T-helper 17 cell (primary cell): ENCODE data around the gene CDK18. TPM values are rescaled to one million over a fixed set of nuclear protein-coding genes. Genes with fewer than 3 reads are reported as not detected.
"Not testable (repeated sequence)": the region's sequence is repeated elsewhere in the genome, so short reads cannot be mapped to it uniquely, and the experiment has no call there.

Experiments used
- ATAC-seq: fragments of 150-1000 bp; cut with Tn5 transposase; 2 replicates; pipeline ENCODE4 v1.10.0; 2021; ENCODE audit warnings: mild to moderate bottlenecking, moderate library complexity
- DNase-seq, 3 donors: peaks; one replicate each; pipeline versions ENCODE4 v3.0.0 to v3.0.0-alpha.2; 2020 to 2021
- H3K9me3 ChIP-seq: one replicate; pipeline ENCODE4 v1.7.0; 2013; ENCODE audit warnings: low read length, mild to moderate bottlenecking; ENCODE audit not compliant: control insufficient read depth, poor library complexity, severe bottlenecking
- H3K27ac Mint-ChIP-seq: one replicate; pipeline ENCODE4 v1.8.0; 2022; ENCODE audit warnings: mild to moderate bottlenecking, moderate library complexity, mixed read lengths
- H3K27me3 Mint-ChIP-seq: one replicate; pipeline ENCODE4 v1.8.0; 2022; ENCODE audit warnings: mixed read lengths
- H3K36me3 Mint-ChIP-seq: one replicate; pipeline ENCODE4 v1.8.0; 2022; ENCODE audit warnings: low read depth, mixed read lengths
- H3K4me1 Mint-ChIP-seq: one replicate; pipeline ENCODE4 v1.8.0; 2022; ENCODE audit warnings: mild to moderate bottlenecking, mixed read lengths
- H3K4me3 Mint-ChIP-seq: one replicate; pipeline ENCODE4 v1.8.0; 2022; ENCODE audit warnings: mild to moderate bottlenecking, moderate library complexity, mixed read lengths
- total RNA-seq, 4 donors: library from RNA in 2 of 4; stranded (reverse) in 2 of 4; gene quantifications; one replicate each; pipeline ENCODE4 v1.2.3 and lab custom pipeline; 2022 to 2026

Gene CDK18
- total RNA-seq, 2 donors from 2014 or later: 0.94 to 1.7 TPM

DNA sequence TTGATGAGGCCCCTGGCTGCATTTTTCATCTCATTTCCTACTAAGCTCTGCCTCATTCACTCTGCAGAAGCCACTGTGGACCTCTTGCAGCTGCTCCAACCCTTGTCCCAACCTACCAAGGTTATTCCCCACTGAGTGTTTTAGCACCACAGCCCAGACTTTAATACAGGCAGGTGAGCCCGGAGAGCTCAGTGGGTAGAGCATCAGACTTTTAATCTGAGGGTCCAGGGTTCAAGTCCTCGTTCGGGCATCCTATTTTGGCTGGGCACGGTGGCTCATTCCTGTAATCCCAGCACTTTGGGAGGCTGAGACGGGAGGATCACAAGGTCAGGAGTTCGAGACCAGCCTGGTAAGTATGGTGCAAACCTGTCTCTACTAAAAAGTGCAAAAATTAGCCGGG lies 30.5 kb upstream of the CDK18 start:
- Mint-ChIP-seq H3K27me3 (peaks cover 38% of the 10 kb centered on the region), H3K4me1 (no peaks in the 10 kb centered on the region), H3K4me3 (no peak overlapping the region), H3K36me3 (peaks cover 4% of the 10 kb centered on the region), H3K27ac (no peak overlapping the region)
- no peak for DNase-seq
- peaks cover 4% of the 10 kb centered on the region for H3K9me3 ChIP-seq
- ATAC-seq: no peak

DNA sequence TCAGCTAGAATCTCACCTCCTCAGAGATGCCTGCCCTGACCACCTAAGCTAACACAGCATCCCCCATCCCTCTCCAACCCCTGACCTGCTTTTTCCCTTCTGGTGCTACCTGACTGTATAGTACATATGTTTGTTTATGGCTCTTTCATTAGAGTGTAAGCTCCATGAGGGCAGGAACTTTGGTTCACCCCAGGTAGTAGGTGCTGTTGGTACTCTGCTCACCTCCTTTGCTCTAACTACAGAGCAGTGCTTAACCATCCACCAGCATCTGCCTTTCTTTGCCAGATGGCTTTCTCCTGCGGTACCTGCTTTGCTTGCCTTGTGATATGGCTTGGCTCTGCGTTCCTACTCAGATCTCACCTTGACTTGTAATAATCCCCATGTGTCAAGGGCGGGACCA lies 29.9 kb upstream of the CDK18 start:
- Mint-ChIP-seq H3K4me1 (peaks cover under 1% of the 10 kb centered on the region), H3K27me3 (peaks cover 34% of the 10 kb centered on the region), H3K36me3 (peaks cover 5% of the 10 kb centered on the region), H3K27ac (no peak overlapping the region), H3K4me3 (no peak overlapping the region)
- H3K9me3 ChIP-seq: peaks cover 4% of the 10 kb centered on the region
- ATAC-seq (no peak), DNase-seq (no peak)

DNA sequence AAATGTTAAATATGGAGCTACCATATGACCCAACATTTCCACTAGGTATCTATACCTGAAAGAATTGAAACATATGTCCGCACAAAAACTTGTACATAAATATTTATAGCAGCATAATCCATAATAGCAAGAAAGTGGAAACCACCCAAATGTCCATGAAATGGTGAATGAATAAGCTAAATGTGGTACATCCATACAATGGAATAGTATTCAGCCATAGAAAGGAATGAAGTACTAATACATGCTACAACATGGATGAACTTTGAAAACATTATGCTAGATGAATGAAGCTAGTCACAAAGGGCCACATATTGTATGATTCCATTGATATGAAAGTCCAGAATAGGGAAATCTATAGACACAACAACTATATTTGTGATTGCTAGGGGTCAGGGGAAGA lies 28.6 kb upstream of the CDK18 start:
- H3K9me3 ChIP-seq: peaks cover 4% of the 10 kb centered on the region
- peaks cover 7% of the 10 kb centered on the region for H3K36me3 Mint-ChIP-seq
- H3K4me3 Mint-ChIP-seq: no peak overlapping the region
- H3K27ac Mint-ChIP-seq: no peak overlapping the region
- peaks cover 9% of the 10 kb centered on the region for H3K4me1 Mint-ChIP-seq
- DNase-seq (no peak), ATAC-seq (no peak)
- H3K27me3 Mint-ChIP-seq: peaks cover 46% of the 10 kb centered on the region

DNA sequence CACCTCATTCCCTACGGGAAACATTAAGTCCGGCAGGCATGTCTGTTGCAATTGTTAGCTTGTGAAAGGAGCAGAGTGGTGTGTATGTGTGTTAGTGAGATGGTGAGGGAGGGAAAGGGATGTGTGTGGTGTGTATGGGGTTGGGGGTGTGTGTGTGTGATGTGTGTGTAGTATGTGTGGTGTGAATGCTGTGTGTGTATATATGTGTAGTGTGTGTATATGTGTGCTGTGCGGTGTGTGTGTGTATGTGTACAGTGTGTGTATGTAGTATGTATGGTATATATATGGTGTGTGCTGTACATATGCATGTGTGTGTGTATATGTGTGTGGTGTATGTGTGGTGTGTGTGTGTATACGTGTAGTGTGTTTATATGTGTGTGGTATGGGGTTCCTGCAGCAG lies 27.8 kb upstream of the CDK18 start:
- H3K9me3 ChIP-seq: peaks cover 4% of the 10 kb centered on the region
- peaks cover 14% of the 10 kb centered on the region for H3K4me1 Mint-ChIP-seq
- peaks cover 7% of the 10 kb centered on the region for H3K36me3 Mint-ChIP-seq
- no peak overlapping the region for H3K4me3 Mint-ChIP-seq
- no peak overlapping the region for H3K27ac Mint-ChIP-seq
- ATAC-seq (no peak), DNase-seq (no peak)
- H3K27me3 Mint-ChIP-seq: peaks cover 47% of the 10 kb centered on the region

DNA sequence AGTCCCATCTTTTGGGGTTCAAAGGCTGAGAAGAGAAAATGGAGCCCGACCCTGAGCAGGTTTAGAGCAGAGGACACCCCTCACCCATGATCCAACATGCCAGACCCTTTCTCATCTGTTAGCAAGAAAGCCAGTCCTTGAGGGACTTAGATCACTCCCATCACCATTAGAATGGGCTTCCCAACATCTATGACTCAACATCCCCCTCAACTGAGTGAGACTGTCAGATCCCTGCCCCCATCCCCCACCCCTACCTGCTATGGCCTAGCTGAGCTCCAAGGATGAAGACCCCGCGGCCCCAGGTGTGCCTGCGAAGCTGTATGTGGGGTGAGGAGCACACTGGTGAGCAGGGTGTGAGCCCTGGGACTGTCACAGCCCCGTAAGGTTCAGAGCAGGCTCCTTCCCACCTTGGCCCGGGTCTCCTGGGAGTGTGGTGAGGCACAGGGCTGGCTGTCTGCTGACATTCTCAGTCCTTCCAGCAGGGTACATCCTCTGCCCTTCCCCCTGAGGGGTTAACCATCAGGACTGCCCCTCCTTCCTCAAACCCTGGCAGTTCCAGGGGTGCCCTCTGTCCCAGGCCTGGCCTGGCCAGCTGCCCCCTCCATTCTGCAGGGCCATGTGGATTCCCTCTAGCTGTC lies 27.2 kb upstream of the CDK18 start:
- DNase-seq (no peak), ATAC-seq (no peak)
- Mint-ChIP-seq H3K27me3 (peaks cover 50% of the 10 kb centered on the region), H3K36me3 (peaks cover 7% of the 10 kb centered on the region), H3K4me3 (no peak overlapping the region), H3K27ac (no peak overlapping the region), H3K4me1 (peaks cover 14% of the 10 kb centered on the region)
- H3K9me3 ChIP-seq: peaks cover 4% of the 10 kb centered on the region

DNA sequence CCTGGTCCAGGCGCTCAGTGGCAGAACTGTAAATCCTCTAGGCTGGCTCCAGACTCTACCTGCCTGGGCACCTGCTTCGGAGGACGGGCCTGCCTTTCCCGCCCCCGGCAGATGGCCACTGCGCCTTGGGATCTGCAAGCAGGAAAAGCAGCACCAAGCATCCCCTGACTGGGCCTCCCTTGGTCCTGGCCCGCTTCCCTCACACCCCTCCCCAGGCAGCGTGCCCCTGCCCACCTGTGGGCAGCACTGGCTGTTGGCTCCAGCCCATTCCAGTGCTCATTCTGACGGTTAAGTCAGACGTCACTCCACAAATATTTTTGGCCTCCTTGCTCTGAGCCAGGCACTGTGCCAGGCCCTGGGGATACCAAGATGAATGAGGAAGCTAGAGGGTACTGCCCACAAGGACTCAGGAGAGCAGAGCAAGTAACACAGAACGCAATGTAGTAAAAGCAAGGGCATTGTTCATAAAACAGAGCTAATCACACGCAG lies 26.7 kb upstream of the CDK18 start:
- no peak for DNase-seq
- Mint-ChIP-seq H3K27me3 (peaks cover 54% of the 10 kb centered on the region), H3K27ac (no peak overlapping the region), H3K4me3 (no peak overlapping the region), H3K36me3 (peaks cover 7% of the 10 kb centered on the region), H3K4me1 (peaks cover 15% of the 10 kb centered on the region)
- H3K9me3 ChIP-seq: peaks cover 4% of the 10 kb centered on the region
- no peak for ATAC-seq

DNA sequence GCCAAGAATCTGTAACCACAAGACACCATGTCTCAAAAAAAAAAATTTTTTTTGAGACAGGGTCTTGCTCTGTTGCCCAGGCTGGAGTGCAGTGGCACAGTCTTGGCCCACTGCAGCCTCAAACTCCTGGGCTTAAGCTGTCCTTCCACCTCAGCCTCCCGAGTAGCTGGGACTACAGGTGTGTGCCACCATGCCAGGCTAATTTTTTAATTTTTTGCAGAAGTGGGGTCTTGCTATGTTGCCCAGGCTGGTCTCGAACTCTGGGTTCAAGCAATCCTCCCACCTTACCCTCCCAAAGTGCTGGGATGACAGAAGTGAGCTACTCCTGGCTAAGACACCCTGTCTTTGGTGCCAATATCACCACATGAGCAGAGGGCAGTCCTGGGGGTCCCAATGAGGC lies 25.5 kb upstream of the CDK18 start:
- not testable (repeated sequence) for ATAC-seq, H3K27ac Mint-ChIP-seq, H3K4me3 Mint-ChIP-seq, DNase-seq, H3K9me3 ChIP-seq
- H3K36me3 Mint-ChIP-seq: peaks cover 11% of the 10 kb centered on the region
- peaks cover 57% of the 10 kb centered on the region for H3K27me3 Mint-ChIP-seq
- peaks cover 21% of the 10 kb centered on the region for H3K4me1 Mint-ChIP-seq

DNA sequence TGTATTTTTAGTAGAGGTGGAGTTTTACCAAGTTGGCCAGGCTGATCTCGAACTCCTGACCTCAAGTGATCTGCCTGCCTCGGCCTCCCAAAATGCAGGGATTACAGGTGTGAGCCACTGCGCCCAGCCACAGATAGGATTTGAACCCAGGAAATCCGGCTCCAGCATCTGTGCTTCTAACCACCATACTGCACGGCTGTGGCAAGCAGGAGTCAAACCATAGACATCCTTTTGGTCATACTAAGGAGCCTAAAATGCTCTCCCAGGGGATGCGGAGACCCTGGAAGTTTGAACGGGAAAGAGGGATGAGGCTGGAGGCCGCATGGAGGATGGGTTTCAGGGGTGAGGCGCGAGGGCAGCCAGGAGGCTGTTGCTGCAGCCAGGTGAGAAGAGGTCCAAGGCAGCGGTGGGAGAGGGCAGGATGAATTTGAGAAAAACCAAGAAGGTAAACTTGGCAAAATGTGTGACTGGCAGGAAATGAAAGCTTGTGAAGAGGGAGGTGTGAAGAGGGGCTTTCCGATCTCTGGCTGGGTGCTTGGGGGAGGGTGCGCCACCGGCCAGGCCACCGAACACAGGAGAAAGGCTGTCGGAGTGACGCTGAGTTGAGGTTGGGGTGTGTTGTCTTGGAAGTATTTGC lies 24.0 kb upstream of the CDK18 start:
- no peaks in the 10 kb centered on the region for H3K9me3 ChIP-seq
- Mint-ChIP-seq H3K27me3 (peaks cover 63% of the 10 kb centered on the region), H3K36me3 (peaks cover 13% of the 10 kb centered on the region), H3K4me3 (peak overlapping the region; percentile 31), H3K4me1 (peaks cover 24% of the 10 kb centered on the region), H3K27ac (peak overlapping the region; percentile 68)
- DNase-seq (peak in 1 of 3 donors; percentile 26), ATAC-seq (peak; percentile 86)

DNA sequence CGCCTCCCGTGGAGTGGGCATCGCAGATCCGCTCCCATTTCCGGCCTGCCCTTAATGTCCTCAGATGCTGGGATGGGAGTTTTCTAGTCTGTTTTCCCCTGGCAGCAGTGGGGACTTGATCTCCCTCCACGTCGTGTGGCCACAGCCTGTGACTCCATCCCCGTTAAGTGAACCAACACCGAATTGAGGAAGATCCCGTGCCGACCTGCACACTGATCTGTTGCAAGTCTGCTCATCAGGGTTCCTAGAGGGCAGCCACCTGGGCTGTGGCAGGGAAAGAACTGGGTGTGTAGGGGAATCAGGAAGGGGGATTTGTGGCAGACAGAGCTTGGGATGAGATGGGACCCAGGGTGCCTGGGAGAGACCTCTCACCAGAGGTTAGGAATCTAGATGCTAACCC lies 23.3 kb upstream of the CDK18 start:
- ATAC-seq: no peak
- H3K4me3 Mint-ChIP-seq: peak overlapping the region; percentile 68
- no peaks in the 10 kb centered on the region for H3K9me3 ChIP-seq
- peaks cover 13% of the 10 kb centered on the region for H3K36me3 Mint-ChIP-seq
- peaks cover 26% of the 10 kb centered on the region for H3K4me1 Mint-ChIP-seq
- H3K27me3 Mint-ChIP-seq: peaks cover 69% of the 10 kb centered on the region
- H3K27ac Mint-ChIP-seq: peak overlapping the region; percentile 68
- DNase-seq: no peak

DNA sequence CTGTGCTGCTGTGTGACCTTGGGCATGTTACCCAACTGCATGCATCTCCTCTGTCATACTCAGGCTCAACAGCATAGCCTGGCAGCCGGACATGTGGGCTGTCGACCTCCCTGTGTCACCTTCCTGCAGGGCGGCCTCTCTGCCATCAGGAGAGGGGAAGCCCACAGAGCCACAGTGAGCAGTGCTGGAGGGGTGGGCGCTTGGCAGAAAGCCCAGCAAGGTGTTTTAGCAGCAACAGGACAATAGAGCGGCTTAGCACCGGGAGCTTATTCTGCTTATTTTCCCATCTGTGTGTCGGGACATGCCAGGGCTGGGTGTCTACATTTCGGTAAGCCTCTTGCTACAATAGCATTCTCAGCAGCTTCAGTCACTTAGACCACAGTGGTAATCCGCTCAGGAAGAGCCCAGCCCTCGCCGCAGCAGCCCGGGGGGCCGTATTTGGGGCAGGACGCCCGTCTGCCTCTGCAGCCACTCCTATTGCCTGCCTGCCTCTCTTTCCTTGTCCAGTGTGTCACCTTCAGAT lies 22.8 kb upstream of the CDK18 start:
- peak overlapping the region; percentile 68 for H3K4me3 Mint-ChIP-seq

DNA sequence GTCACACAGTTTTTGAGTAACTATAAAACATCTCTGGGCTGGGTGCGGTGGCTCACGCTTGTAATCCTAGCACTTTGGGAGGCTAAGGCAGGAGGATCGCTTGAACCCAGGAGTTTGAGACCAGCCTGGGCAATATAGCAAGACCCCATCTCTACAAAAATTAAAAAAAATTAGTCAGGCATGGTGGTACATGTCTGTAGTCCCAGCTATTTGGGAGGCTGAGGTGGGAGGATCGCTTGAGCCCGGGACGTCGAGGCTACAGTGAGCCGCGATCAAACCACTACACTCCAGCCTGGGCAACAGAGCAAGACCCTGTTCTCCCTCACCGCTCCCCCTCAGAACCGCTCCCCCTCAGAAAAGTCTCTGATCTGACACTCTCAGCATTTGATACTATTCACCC lies 21.9 kb upstream of the CDK18 start:
- ATAC-seq, H3K9me3 ChIP-seq, H3K27ac Mint-ChIP-seq, H3K4me3 Mint-ChIP-seq, DNase-seq, H3K36me3 Mint-ChIP-seq: not testable (repeated sequence)
- Mint-ChIP-seq H3K27me3 (peaks cover 76% of the 10 kb centered on the region), H3K4me1 (peaks cover 26% of the 10 kb centered on the region)

More for the DNA sequence above, 22.8 kb upstream of the CDK18 start:
- peaks cover 70% of the 10 kb centered on the region for H3K27me3 Mint-ChIP-seq
- ATAC-seq: no peak
- no peak for DNase-seq
- H3K4me1 Mint-ChIP-seq: peaks cover 26% of the 10 kb centered on the region
- peaks cover 12% of the 10 kb centered on the region for H3K36me3 Mint-ChIP-seq
- peak overlapping the region; percentile 68 for H3K27ac Mint-ChIP-seq
- no peaks in the 10 kb centered on the region for H3K9me3 ChIP-seq

DNA sequence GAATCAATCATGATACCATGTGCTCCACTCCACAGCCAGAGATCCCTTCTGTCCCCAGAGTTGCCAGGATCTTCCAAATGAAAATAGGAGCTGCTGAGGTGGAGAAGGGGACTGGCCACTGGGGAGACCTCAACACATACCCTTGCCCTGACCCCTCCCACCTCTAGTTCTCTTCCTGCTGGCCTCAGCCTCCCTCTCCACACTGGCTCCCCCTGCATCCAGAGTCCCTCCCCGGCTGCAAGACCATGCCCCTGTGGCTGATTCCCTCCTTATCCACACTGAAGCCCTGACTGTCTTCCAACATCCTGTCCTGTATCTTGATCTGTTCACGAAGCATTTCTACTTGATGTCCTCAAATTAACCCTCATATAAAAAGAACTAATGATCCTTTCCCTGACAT lies 21.1 kb upstream of the CDK18 start:
- no peak for DNase-seq
- peak overlapping the region; percentile 82 for H3K27ac Mint-ChIP-seq
- H3K4me3 Mint-ChIP-seq: no peak overlapping the region
- H3K36me3 Mint-ChIP-seq: peaks cover 9% of the 10 kb centered on the region
- ATAC-seq: no peak
- H3K27me3 Mint-ChIP-seq: peaks cover 83% of the 10 kb centered on the region
- H3K9me3 ChIP-seq: no peaks in the 10 kb centered on the region
- H3K4me1 Mint-ChIP-seq: peaks cover 28% of the 10 kb centered on the region

DNA sequence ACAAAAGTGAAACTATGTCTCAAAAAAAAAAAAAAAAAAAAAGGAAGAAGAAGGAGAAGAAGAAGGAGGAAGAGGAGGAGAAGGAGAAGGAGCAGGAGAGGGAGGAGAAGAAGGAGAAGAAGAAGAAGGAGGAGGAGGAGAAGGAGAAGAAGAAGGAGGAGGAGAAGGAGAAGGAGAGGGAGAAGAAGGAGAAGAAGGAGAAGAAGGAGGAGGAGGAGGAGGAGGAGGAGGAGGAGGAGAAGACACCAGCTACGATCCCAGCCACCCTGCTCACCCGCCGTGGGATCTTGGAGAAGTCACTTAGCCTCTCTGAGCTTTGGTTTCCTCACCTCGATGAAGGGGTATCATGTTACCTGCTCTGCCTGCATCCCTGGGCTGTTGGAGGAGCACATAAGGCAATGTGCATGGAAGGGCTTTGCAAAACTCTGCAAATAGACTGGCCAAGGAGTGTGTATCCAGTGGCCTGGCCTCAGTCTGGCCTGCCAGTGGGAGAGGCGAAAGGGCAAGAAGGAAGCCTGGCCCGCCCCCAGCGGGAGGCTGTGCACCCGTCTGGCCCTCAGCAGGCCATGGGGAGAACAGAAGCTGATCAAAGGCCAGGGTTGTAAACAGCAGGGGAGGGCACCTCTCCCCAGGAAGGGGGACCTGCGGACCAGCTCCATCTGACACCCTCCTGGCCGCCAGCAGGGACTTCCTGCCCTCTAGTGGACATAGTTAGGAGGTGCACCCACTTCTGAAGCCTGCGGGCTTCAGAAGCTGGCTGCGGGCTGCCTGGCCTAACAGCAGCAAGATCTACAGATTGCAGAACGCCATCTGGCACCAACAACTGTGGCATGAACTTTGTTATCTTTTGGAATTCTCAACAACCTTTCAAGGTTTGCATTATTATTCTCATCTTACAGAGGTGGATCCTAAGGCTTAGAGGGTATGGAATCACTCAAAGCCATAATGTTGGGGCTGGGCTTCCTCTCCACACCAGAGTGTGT lies 19.2 kb upstream of the CDK18 start:
- peak overlapping the region; percentile 45 for H3K4me3 Mint-ChIP-seq
- H3K27me3 Mint-ChIP-seq: peaks cover 77% of the 10 kb centered on the region

More for the DNA sequence above, 19.2 kb upstream of the CDK18 start:
- peak; percentile 77 for ATAC-seq
- Mint-ChIP-seq H3K36me3 (peaks cover 6% of the 10 kb centered on the region), H3K4me1 (peaks cover 23% of the 10 kb centered on the region), H3K27ac (peak overlapping the region; percentile 56)
- peak; percentile 33 to 58 (median 36) for DNase-seq
- H3K9me3 ChIP-seq: no peaks in the 10 kb centered on the region
